GM12878 (cell line): ENCODE measurements around the gene GCFC2. TPM values are rescaled to one million over a fixed set of nuclear protein-coding genes. Genes with fewer than 3 reads are reported as not detected.

ENCODE experiments used
- BCL3 ChIP-seq: IDR thresholded peaks from 2 replicates; pipeline ENCODE4 v1.6.1; 2011; ENCODE audit warnings: borderline replicate concordance, low read depth, mild to moderate bottlenecking, moderate library complexity, low read length; ENCODE audit not compliant: insufficient read depth, poor library complexity, severe bottlenecking
- BMI1 ChIP-seq: fragments of 450-650 bp; IDR thresholded peaks from 2 replicates; pipeline ENCODE4 v1.6.1; 2016; ENCODE audit warnings: mild to moderate bottlenecking, moderate library complexity, borderline replicate concordance
- CBFB ChIP-seq: IDR thresholded peaks from 2 replicates; pipeline ENCODE4 v1.6.1; 2016; ENCODE audit warnings: antibody characterized with exemption, low read depth
- CBX3 ChIP-seq: fragments of 200-600 bp; sonication (generic); IDR thresholded peaks from 2 replicates; pipeline ENCODE4 v1.6.1; 2016; ENCODE audit warnings: low read depth, borderline replicate concordance
- CREM ChIP-seq: IDR thresholded peaks from 2 replicates; pipeline ENCODE4 v1.6.1; 2014; ENCODE audit warnings: antibody characterized with exemption, low read depth
- HCFC1 ChIP-seq: fragments of 150-350 bp; IDR thresholded peaks from 2 replicates; pipeline ENCODE4 v1.6.1; 2014; ENCODE audit warnings: low read length
- HSF1 ChIP-seq: fragments of 150-350 bp; IDR thresholded peaks from 2 replicates; pipeline ENCODE4 v1.6.1; 2014; ENCODE audit warnings: mild to moderate bottlenecking, low read depth, low read length
- JUNB ChIP-seq: IDR thresholded peaks from 2 replicates; pipeline ENCODE4 v1.6.1; 2016; ENCODE audit warnings: antibody characterized with exemption, mild to moderate bottlenecking
- KDM1A ChIP-seq: fragments of 200-600 bp; sonication (generic); IDR thresholded peaks from 2 replicates; pipeline ENCODE4 v1.6.1; 2016; ENCODE audit warnings: borderline replicate concordance
- NR2F1 ChIP-seq: fragments of 450-650 bp; conservative IDR thresholded peaks from 2 replicates; pipeline ENCODE4 v1.6.1; 2017; ENCODE audit warnings: mild to moderate bottlenecking
- RAD51 ChIP-seq: fragments of 450-650 bp; IDR thresholded peaks from 2 replicates; pipeline ENCODE4 v1.6.1; 2016; ENCODE audit warnings: moderate library complexity, mild to moderate bottlenecking, inconsistent platforms
- RELB ChIP-seq: fragments of 450-650 bp; IDR thresholded peaks from 2 replicates; pipeline ENCODE4 v1.6.1; 2017; ENCODE audit warnings: low read depth, mild to moderate bottlenecking, moderate library complexity
- SIN3A ChIP-seq: IDR thresholded peaks from 2 replicates; pipeline ENCODE4 v1.6.1; 2012; ENCODE audit warnings: low read depth, low read length, improper control_type of control experiment
- SRF ChIP-seq, 2 experiments: IDR thresholded peaks; 2 replicates each; pipeline ENCODE4 v1.6.1; 2011; ENCODE audit warnings: low read depth in 2 of 2, low read length in 2 of 2, mild to moderate bottlenecking in 1 of 2, moderate library complexity in 1 of 2
- TARDBP ChIP-seq: IDR thresholded peaks from 2 replicates; pipeline ENCODE4 v1.6.1; 2016; ENCODE audit warnings: borderline replicate concordance
- TCF7 ChIP-seq: IDR thresholded peaks from 2 replicates; pipeline ENCODE4 v1.6.1; 2014; ENCODE audit warnings: antibody characterized with exemption, borderline replicate concordance
- ZBTB33 ChIP-seq: fragments of 450-650 bp; IDR thresholded peaks from 2 replicates; pipeline ENCODE4 v1.6.1; 2017; ENCODE audit warnings: mild to moderate bottlenecking
- ZNF687 ChIP-seq: fragments of 450-650 bp; IDR thresholded peaks from 2 replicates; pipeline ENCODE4 v1.6.1; 2017; ENCODE audit warnings: mild to moderate bottlenecking, moderate library complexity
- ZZZ3 ChIP-seq: IDR thresholded peaks from 2 replicates; pipeline ENCODE4 v1.6.1; 2011; ENCODE audit warnings: low read depth; ENCODE audit not compliant: control insufficient read depth, insufficient read length
- polyA plus RNA-seq, 11 experiments: library from polyadenylated mRNA; depleted of rRNA in 4 of 11; unstranded in 6 of 11; stranded (reverse) in 5 of 11; fragments of >200 nt; fragmentation: Nextera tagmentation in 4 of 11; fragmentation: Illumina TruSeq in 1 of 11; extraction: Ambion mirVana in 4 of 11; extraction: Trizol in 1 of 11; gene quantifications; 1 replicate in 1 of 11; 2 replicates in 10 of 11; pipeline versions ENCODE4 v1.2.1 to v1.2.3, GENCODE V29; 2011 to 2016; ENCODE audit warnings: inconsistent platforms in 2 of 11, missing spikeins in 2 of 11, low read depth in 1 of 11
- total RNA-seq, 4 experiments: library from RNA; depleted of rRNA in 3 of 4; stranded (reverse); fragments of >200 nt in 3 of 4; fragmentation: Illumina TruSeq in 1 of 4; extraction: Trizol in 1 of 4; gene quantifications; 2 replicates each; pipeline versions ENCODE4 v1.2.1 to v1.2.3, GENCODE V29; 2013 to 2021

The GCFC2 gene
- total and polyA plus RNA-seq, 10 of the 15 experiments (the other 5 are each of a cell fraction or from before 2014, with no cell fraction given), result 15.5 to 36.5 (median 27.4) TPM

GRCh38 chr2:75646583-75647425 lies 63.9 kb downstream of the GCFC2 start, which contains the start of gene MRPL19 (continued):
- peak; percentile 76 for TF ChIP-seq RELB
- TF ChIP-seq BCL3, result no peak
- TF ChIP-seq HSF1, result 0 out of 2 replicates have a peak, but pooled peaks have one; percentile 8
- TF ChIP-seq SIN3A, result 0 out of 2 replicates have a peak, but pooled peaks have one; percentile 20
- TF ChIP-seq TCF7, result no peak
- peak; percentile 96 for TF ChIP-seq CREM
- no peak for TF ChIP-seq CBX3
- no peak for TF ChIP-seq SRF (IDR thresholded peaks at IDR 0.05; ENCODE audit: low read depth in 2 of 2, low read length in 2 of 2)
- peak; percentile 84 for TF ChIP-seq TARDBP
- TF ChIP-seq NR2F1, result peak; percentile 44; the same call in 1 of the 2 replicates
- TF ChIP-seq RAD51, result no peak
- peak; percentile 52; the same call in 1 of the 2 replicates for TF ChIP-seq ZNF687
- TF ChIP-seq JUNB, result no peak
- peak; percentile 95 for TF ChIP-seq HCFC1
- no peak for TF ChIP-seq ZZZ3
- no peak for TF ChIP-seq KDM1A
- TF ChIP-seq CBFB, result peak; percentile 40; the same call in 1 of the 2 replicates
- no peak for TF ChIP-seq BMI1
- TF ChIP-seq ZBTB33, result peak; percentile 58; the same call in 1 of the 2 replicates
